Endothelial cell of umbilical vein (primary cell): ENCODE data around the gene NLGN1. TPM values are rescaled to one million over a fixed set of nuclear protein-coding genes. Genes with fewer than 3 reads are reported as not detected.

ENCODE experiments used
- BruUV-seq: library from RNA; stranded (reverse); fragments of 400-500 nt; replicated peaks from 2 replicates; lab custom pipeline; 2021; lab: Mats Ljungman, UMichigan
- CTCF ChIA-PET: fragments of 300-600, 350-600 bp; sonication (Branson Sonifier 250); formaldehyde crosslinking; loops from one replicate; lab custom pipeline; 2021; ENCODE audit warnings: antibody characterized with exemption, inconsistent platforms; lab: Charles Lee
- POLR2A ChIA-PET: fragments of 300-600, 350-600 bp; sonication (Branson Sonifier 250); formaldehyde crosslinking; loops from one replicate; lab custom pipeline; 2021; ENCODE audit warnings: antibody characterized with exemption, inconsistent platforms; lab: Charles Lee
- DNase-seq: peaks from one replicate; pipeline ENCODE4 v3.0.0-alpha.2; 2011; ENCODE audit warnings: low read depth, low spot score
- FAIRE-seq: peaks from 2 replicates; lab custom pipeline; 2011; peaks lifted over from hg19 to GRCh38; lab: Jason Lieb, UNC
- H2AFZ ChIP-seq: 2 replicates; pipeline ENCODE4 v1.6.0; 2012; ENCODE audit warnings: low read depth, low read length, control low read depth, inconsistent platforms
- H3K27ac ChIP-seq: 2 replicates; pipeline ENCODE4 v1.5.1; 2011; ENCODE audit warnings: low read depth, mild to moderate bottlenecking, control low read depth, low read length, moderate library complexity; ENCODE audit not compliant: insufficient read depth
- H3K27me3 ChIP-seq, 2 experiments: 2 replicates each; pipeline versions ENCODE4 v1.6.0 to v1.6.1; 2011; ENCODE audit warnings: low read length in 2 of 2, mixed read lengths in 1 of 2; ENCODE audit not compliant: control insufficient read depth in 2 of 2, insufficient read depth in 2 of 2
- H3K36me3 ChIP-seq, 2 experiments: 2 replicates in 1 of 2; 3 replicates in 1 of 2; pipeline ENCODE4 v1.5.1; 2011; ENCODE audit warnings: low read length in 2 of 2, mild to moderate bottlenecking in 1 of 2, moderate library complexity in 1 of 2; ENCODE audit not compliant: control insufficient read depth in 2 of 2, insufficient read depth in 2 of 2; ENCODE audit errors: extremely low read depth in 1 of 2
- H3K4me1 ChIP-seq: 3 replicates; pipeline ENCODE4 v1.5.1; 2011; ENCODE audit warnings: mild to moderate bottlenecking, low read length; ENCODE audit not compliant: control insufficient read depth, insufficient read depth; ENCODE audit errors: extremely low read depth
- H3K4me2 ChIP-seq: 2 replicates; pipeline ENCODE4 v1.6.1; 2011; ENCODE audit warnings: low read length, control low read depth, mixed read lengths; ENCODE audit not compliant: insufficient read depth
- H3K4me3 ChIP-seq, 3 experiments: fragments of 200-600 bp in 1 of 3; sonication (generic), shearing (Covaris generic) in 1 of 3; replicated peaks in 1 of 3; 2 replicates each; pipeline ENCODE4 v1.5.1; 2011 to 2016; ENCODE audit warnings: control low read depth in 3 of 3, low read length in 3 of 3, mild to moderate bottlenecking in 2 of 3, inconsistent platforms in 1 of 3, low read depth in 1 of 3, moderate library complexity in 1 of 3; ENCODE audit not compliant: insufficient read depth in 1 of 3
- H3K79me2 ChIP-seq: 2 replicates; pipeline ENCODE4 v1.6.0; 2012; ENCODE audit warnings: low read length, inconsistent platforms; ENCODE audit not compliant: control insufficient read depth, insufficient read depth
- H3K9ac ChIP-seq: replicated peaks from 2 replicates; pipeline ENCODE3; 2011; ENCODE audit warnings: low read length, control low read depth; ENCODE audit not compliant: insufficient read depth; ENCODE audit errors: extremely low read depth
- H3K9me1 ChIP-seq: replicated peaks from 3 replicates; pipeline ENCODE4 v1.6.0; 2011; ENCODE audit warnings: mild to moderate bottlenecking, low read length; ENCODE audit not compliant: control insufficient read depth, insufficient read depth; ENCODE audit errors: extremely low read depth
- H3K9me3 ChIP-seq: replicated peaks from 2 replicates; pipeline ENCODE4 v1.5.1; 2012; ENCODE audit warnings: low read length, inconsistent platforms; ENCODE audit not compliant: control insufficient read depth, insufficient read depth
- H4K20me1 ChIP-seq: replicated peaks from 2 replicates; pipeline ENCODE3; 2011; ENCODE audit warnings: mild to moderate bottlenecking, low read length; ENCODE audit not compliant: control insufficient read depth, insufficient read depth; ENCODE audit errors: extremely low read depth
- EZH2 ChIP-seq: IDR thresholded peaks from 2 replicates; pipeline ENCODE4 v1.6.1; 2012; ENCODE audit warnings: borderline replicate concordance, low read depth, mild to moderate bottlenecking, moderate library complexity, low read length, inconsistent platforms; ENCODE audit not compliant: severe bottlenecking
- FOS ChIP-seq: IDR thresholded peaks from 2 replicates; pipeline ENCODE4 v1.6.1; 2011; ENCODE audit warnings: mild to moderate bottlenecking, low read length, moderate library complexity, borderline replicate concordance; ENCODE audit not compliant: insufficient read depth
- GATA2 ChIP-seq: IDR thresholded peaks from 2 replicates; pipeline ENCODE4 v1.7.0; 2011; ENCODE audit warnings: low read depth, mild to moderate bottlenecking, moderate library complexity, mixed read lengths, low read length; ENCODE audit not compliant: insufficient read length, insufficient read depth
- JUN ChIP-seq: IDR thresholded peaks from 2 replicates; pipeline ENCODE4 v1.6.1; 2011; ENCODE audit warnings: borderline replicate concordance, low read depth; ENCODE audit not compliant: insufficient read length, insufficient read depth
- MYC ChIP-seq: IDR thresholded peaks from one replicate; pipeline ENCODE4 v1.6.1; 2011; ENCODE audit warnings: mild to moderate bottlenecking, low read depth, low read length
- POLR2A ChIP-seq: IDR thresholded peaks from 2 replicates; pipeline ENCODE4 v1.6.1; 2012; ENCODE audit warnings: low read depth, mild to moderate bottlenecking, control low read depth, low read length
- POLR2AphosphoS5 ChIP-seq: IDR thresholded peaks from 2 replicates; pipeline ENCODE4 v1.6.1; 2012; ENCODE audit warnings: low read depth, mild to moderate bottlenecking, control low read depth, low read length, moderate library complexity; ENCODE audit not compliant: insufficient read depth
- dilution Hi-C: fragments of 300-500 bp; cut with MboI; formaldehyde crosslinking; loops from one replicate; pipeline ENCODE4 v1.15.0; 2019; ENCODE audit warnings: low sequenced_read_pairs; ENCODE audit not compliant: extremely low pct_ligation_motif_present
- intact Hi-C: fragments of 100-400 bp; cut with micrococcal nuclease; formaldehyde crosslinking; loops from one replicate; pipeline ENCODE4 v1.10.0; 2022
- polyA plus RNA-seq, 4 experiments: library from polyadenylated mRNA; depleted of rRNA in 3 of 4; stranded (reverse) in 3 of 4; unstranded in 1 of 4; fragments of >200 nt; gene quantifications; 2 replicates each; pipeline versions ENCODE4 v1.2.1 to v1.2.3, GENCODE V29; 2011 to 2012; ENCODE audit warnings: missing spikeins in 1 of 4
- total RNA-seq: library from RNA; stranded (reverse); gene quantifications from 2 replicates; pipeline ENCODE4 v1.2.3, GENCODE V29; 2021
- TF ChIP-seq, protein P1 (sequence below), 2 donors: IDR thresholded peaks; 1 replicate in 1 of 2; 2 replicates in 1 of 2; pipeline ENCODE4 v1.5.1; 2011; ENCODE audit warnings: low read length in 2 of 2, mild to moderate bottlenecking in 2 of 2, moderate library complexity in 2 of 2, control low read depth in 1 of 2, inconsistent platforms in 1 of 2, low read depth in 1 of 2; ENCODE audit not compliant: insufficient read depth in 1 of 2; ENCODE audit errors: extremely low read depth in 1 of 2
- TF ChIP-seq, protein P2 (sequence below): IDR thresholded peaks from 2 replicates; pipeline ENCODE4 v1.6.1; 2011; ENCODE audit not compliant: insufficient read depth, insufficient read length

The NLGN1 gene
- total and polyA plus RNA-seq, 2 donors (not counting 3 experiments of a cell fraction or from before 2014, with no cell fraction given), result 7.9 to 16.3 TPM

DNA sequence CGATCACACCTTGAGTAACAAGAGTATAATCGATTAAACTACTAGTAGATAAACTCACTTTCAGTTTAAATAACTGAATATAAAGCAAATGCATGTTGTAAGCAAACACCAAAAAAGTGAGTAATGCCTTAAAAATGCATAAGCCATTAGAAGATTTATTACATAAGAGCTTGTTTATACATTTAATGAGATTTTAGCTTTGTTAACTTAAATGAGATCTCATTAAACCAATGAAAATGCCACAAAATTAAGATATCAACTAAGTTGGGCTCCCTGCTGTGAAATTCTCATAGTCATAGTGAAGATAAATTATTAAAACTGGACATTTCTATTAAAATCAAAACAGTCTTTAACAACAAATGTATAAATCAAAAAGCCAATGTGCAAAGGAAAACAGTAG lies 701.2 kb downstream of the NLGN1 start:
- TF ChIP-seq POLR2A (no peak), JUN (no peak), EZH2 (no peak), FOS (no peak), POLR2AphosphoS5 (no peak), MYC (no peak), GATA2 (no peak)
- TF ChIP-seq, protein P1, sequence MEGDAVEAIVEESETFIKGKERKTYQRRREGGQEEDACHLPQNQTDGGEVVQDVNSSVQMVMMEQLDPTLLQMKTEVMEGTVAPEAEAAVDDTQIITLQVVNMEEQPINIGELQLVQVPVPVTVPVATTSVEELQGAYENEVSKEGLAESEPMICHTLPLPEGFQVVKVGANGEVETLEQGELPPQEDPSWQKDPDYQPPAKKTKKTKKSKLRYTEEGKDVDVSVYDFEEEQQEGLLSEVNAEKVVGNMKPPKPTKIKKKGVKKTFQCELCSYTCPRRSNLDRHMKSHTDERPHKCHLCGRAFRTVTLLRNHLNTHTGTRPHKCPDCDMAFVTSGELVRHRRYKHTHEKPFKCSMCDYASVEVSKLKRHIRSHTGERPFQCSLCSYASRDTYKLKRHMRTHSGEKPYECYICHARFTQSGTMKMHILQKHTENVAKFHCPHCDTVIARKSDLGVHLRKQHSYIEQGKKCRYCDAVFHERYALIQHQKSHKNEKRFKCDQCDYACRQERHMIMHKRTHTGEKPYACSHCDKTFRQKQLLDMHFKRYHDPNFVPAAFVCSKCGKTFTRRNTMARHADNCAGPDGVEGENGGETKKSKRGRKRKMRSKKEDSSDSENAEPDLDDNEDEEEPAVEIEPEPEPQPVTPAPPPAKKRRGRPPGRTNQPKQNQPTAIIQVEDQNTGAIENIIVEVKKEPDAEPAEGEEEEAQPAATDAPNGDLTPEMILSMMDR (IDR thresholded peaks at IDR 0.05; ENCODE audit: extremely low read depth in 1 of 2, insufficient read depth in 1 of 2, low read depth in 1 of 2, low read length in 2 of 2), result no peak
- TF ChIP-seq, protein P2, sequence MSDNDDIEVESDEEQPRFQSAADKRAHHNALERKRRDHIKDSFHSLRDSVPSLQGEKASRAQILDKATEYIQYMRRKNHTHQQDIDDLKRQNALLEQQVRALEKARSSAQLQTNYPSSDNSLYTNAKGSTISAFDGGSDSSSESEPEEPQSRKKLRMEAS, result no peak
- Histone ChIP-seq H3K9me1 (no peaks in the 10 kb centered on the region), H2AFZ (no peak overlapping the region), H3K27me3 (no peaks in the 10 kb centered on the region), H3K9me3 (no peaks in the 10 kb centered on the region), H3K4me3 (no peak overlapping the region), H3K36me3 (no peaks in the 10 kb centered on the region), H3K4me2 (no peak overlapping the region), H3K27ac (no peak overlapping the region), H3K4me1 (no peaks in the 10 kb centered on the region), H4K20me1 (no peaks in the 10 kb centered on the region), H3K79me2 (no peaks in the 10 kb centered on the region), H3K9ac (no peak overlapping the region)
- POLR2A ChIA-PET, result no interaction called here
- CTCF ChIA-PET, result no interaction called here
- intact Hi-C loops, result loop anchor here (10.0 kb wide), 1 partner anchor 514 kb away; no protein-coding TSS in a partner anchor
- dilution Hi-C loops, result no loop called here
- DNase-seq (no peak), FAIRE-seq (no peak)
- BruUV-seq, result no TSS peak
